CD1c-positive myeloid dendritic cell (primary cell): ENCODE measurements around the gene CCL16.
A peak's percentile ranks its signal among the peaks of the same experiment; 100 is the strongest.
"Not testable (repeated sequence)": the region's sequence is repeated elsewhere in the genome, so short reads cannot be mapped to it uniquely, and the experiment has no call there.

Experiments
- DNase-seq: peaks from one replicate; pipeline ENCODE4 v3.0.0-alpha.2; 2016; ENCODE audit errors: extremely low spot score

Gene CCL16

GRCh38 chr17:35938492-35938891 is 42.8 kb downstream of the CCL16 start:
- DNase-seq: not testable (repeated sequence)

- no peak for DNase-seq
These were observed 45.2 kb downstream of the CCL16 start for GRCh38 chr17:35936063-35936462.

GRCh38 chr17:35934760-35935159 is 46.5 kb downstream of the CCL16 start:
- no peak for DNase-seq

GRCh38 chr17:35932586-35932985 is 48.7 kb downstream of the CCL16 start:
- DNase-seq: no peak

- DNase-seq: no peak
These were observed 49.4 kb downstream of the CCL16 start for GRCh38 chr17:35931794-35932425.

GRCh38 chr17:35930211-35931065 is 50.9 kb downstream of the CCL16 start, which contains the start of gene RDM1:
Gene RDM1, minus strand, starts transcription at chr17:35930773. Its CDS starts 46 bp downstream, at chr17:35930727.
- DNase-seq: peak; percentile 73

- DNase-seq: no peak
These were observed 53.6 kb downstream of the CCL16 start for GRCh38 chr17:35927714-35928113.
